Measurements from ENCODE around the gene MIAT. TPM values are rescaled to one million over a fixed set of nuclear protein-coding genes. Genes with fewer than 3 reads are reported as not detected.

Gene MIAT
- total and polyA plus RNA-seq, 8 donors, result 0.28 to 0.78 (median 0.53) TPM

- FAIRE-seq (no peak), ATAC-seq (no peak), DNase-seq (no peak)
- Histone ChIP-seq H3K36me3 (no peaks in the 10 kb centered on the region), H3K9me3 (no peaks in the 10 kb centered on the region), H3K27ac (no peak overlapping the region), H3K27me3 (no peaks in the 10 kb centered on the region), H3K4me1 (no peaks in the 10 kb centered on the region), H3K4me3 (no peak overlapping the region)
- intact Hi-C loops (cut with DNase I), result no loop called here
- no peak for TF ChIP-seq CTCF (IDR thresholded peaks at IDR 0.05)
- WGBS, 2 donors, result 85 to 86% methylated on average over 18 of the region's 18 CpGs
These were observed 27.2 kb upstream of the MIAT start for GRCh38 chr22:26629988-26630761.

- FAIRE-seq (no peak), ATAC-seq (no peak), DNase-seq (no peak)
- no peaks in the 10 kb centered on the region for H3K9me3 ChIP-seq
- TF ChIP-seq CTCF (IDR thresholded peaks at IDR 0.05), result no peak
- H3K4me1 ChIP-seq, result no peaks in the 10 kb centered on the region
- intact Hi-C loops (cut with DNase I), result no loop called here
- no peak overlapping the region for H3K4me3 ChIP-seq
- no peaks in the 10 kb centered on the region for H3K27me3 ChIP-seq
- WGBS, 2 donors, result 89 to 95% methylated on average over 4 of the region's 4 CpGs
- H3K36me3 ChIP-seq, result no peaks in the 10 kb centered on the region
- no peak overlapping the region for H3K27ac ChIP-seq
These were observed 26.1 kb upstream of the MIAT start for GRCh38 chr22:26631282-26631681.

GRCh38 chr22:26632422-26633155 is 24.8 kb upstream of the MIAT start:
- TF ChIP-seq CTCF (IDR thresholded peaks at IDR 0.05), result no peak
- no peak overlapping the region for H3K4me3 ChIP-seq
- DNase-seq (no peak), FAIRE-seq (no peak), ATAC-seq (no peak)
- no peaks in the 10 kb centered on the region for H3K36me3 ChIP-seq
- intact Hi-C loops (cut with DNase I), result no loop called here
- no peaks in the 10 kb centered on the region for H3K4me1 ChIP-seq
- H3K27me3 ChIP-seq, result no peaks in the 10 kb centered on the region
- no peak overlapping the region for H3K27ac ChIP-seq
- WGBS, 2 donors, result 49 to 52% methylated on average over 8 of the region's 8 CpGs
- H3K9me3 ChIP-seq, result no peaks in the 10 kb centered on the region

- 91 to 99% methylated on average over 3 of the region's 3 CpGs for WGBS, 2 donors
- H3K36me3 ChIP-seq, result no peaks in the 10 kb centered on the region
- DNase-seq, result no peak
- no peak for ATAC-seq
- FAIRE-seq, result no peak
- no peaks in the 10 kb centered on the region for H3K4me1 ChIP-seq
- H3K9me3 ChIP-seq, result no peaks in the 10 kb centered on the region
- intact Hi-C loops (cut with DNase I), result no loop called here
- TF ChIP-seq CTCF (IDR thresholded peaks at IDR 0.05), result no peak
- no peaks in the 10 kb centered on the region for H3K27me3 ChIP-seq
- H3K27ac ChIP-seq, result no peak overlapping the region
- H3K4me3 ChIP-seq, result no peak overlapping the region
These were observed 23.2 kb upstream of the MIAT start for GRCh38 chr22:26634189-26634588.

- no peak for ATAC-seq
- TF ChIP-seq CTCF (IDR thresholded peaks at IDR 0.05), result no peak
- Histone ChIP-seq H3K27ac (no peak overlapping the region), H3K9me3 (no peaks in the 10 kb centered on the region), H3K36me3 (no peaks in the 10 kb centered on the region), H3K4me1 (no peaks in the 10 kb centered on the region), H3K4me3 (no peak overlapping the region), H3K27me3 (no peaks in the 10 kb centered on the region)
- intact Hi-C loops (cut with DNase I), result no loop called here
- no peak for FAIRE-seq
- no peak for DNase-seq
- WGBS, 2 donors, result 72 to 75% methylated on average over 2 of the region's 2 CpGs
These were observed 22.3 kb upstream of the MIAT start for GRCh38 chr22:26635117-26635516.
